Tibial nerve (tissue), 3 donors: ENCODE data around the gene TSHZ3.

Source experiments
- POLR2A ChIP-seq, 2 donors: fragments of 450-650 bp; IDR thresholded peaks; one replicate each; pipeline ENCODE4 v1.6.1; 2017; ENCODE audit warnings: antibody characterized with exemption in 2 of 2, mild to moderate bottlenecking in 2 of 2, moderate library complexity in 2 of 2
- TF ChIP-seq, protein P1 (sequence below), 5 experiments: fragments of 200-600 bp in 3 of 5; fragments of 450-650 bp in 2 of 5; sonication (generic) in 3 of 5; IDR thresholded peaks; one replicate each; pipeline ENCODE4 v1.5.1; 2016 to 2019; ENCODE audit warnings: antibody characterized with exemption in 5 of 5, mild to moderate bottlenecking in 3 of 5, moderate library complexity in 2 of 5

DNA sequence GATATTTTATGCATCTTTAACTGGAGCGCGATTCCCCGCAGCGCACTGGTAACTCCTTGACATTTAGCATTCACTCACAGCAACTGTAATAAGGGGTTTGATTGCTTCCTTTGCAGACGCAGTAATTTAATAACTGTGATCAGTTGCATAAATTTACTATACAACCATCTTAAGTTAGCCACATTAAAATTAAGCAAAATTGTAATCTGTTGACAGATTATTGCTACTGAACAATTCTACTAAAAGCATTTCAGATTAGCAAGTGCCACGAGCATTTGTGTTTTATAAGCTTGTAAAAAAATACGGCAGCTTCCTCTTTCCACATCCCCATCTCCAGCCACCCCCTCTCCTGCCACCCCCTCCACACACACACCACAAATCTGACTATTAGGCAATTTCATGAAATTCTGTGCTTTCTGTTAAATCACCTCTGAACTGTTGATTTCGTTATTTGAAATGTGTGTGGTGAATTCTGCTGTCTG, 44.4 kb downstream of the TSHZ3 start:
- TF ChIP-seq, protein P1, sequence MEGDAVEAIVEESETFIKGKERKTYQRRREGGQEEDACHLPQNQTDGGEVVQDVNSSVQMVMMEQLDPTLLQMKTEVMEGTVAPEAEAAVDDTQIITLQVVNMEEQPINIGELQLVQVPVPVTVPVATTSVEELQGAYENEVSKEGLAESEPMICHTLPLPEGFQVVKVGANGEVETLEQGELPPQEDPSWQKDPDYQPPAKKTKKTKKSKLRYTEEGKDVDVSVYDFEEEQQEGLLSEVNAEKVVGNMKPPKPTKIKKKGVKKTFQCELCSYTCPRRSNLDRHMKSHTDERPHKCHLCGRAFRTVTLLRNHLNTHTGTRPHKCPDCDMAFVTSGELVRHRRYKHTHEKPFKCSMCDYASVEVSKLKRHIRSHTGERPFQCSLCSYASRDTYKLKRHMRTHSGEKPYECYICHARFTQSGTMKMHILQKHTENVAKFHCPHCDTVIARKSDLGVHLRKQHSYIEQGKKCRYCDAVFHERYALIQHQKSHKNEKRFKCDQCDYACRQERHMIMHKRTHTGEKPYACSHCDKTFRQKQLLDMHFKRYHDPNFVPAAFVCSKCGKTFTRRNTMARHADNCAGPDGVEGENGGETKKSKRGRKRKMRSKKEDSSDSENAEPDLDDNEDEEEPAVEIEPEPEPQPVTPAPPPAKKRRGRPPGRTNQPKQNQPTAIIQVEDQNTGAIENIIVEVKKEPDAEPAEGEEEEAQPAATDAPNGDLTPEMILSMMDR (IDR thresholded peaks at IDR 0.05), result no peak
- TF ChIP-seq POLR2A (IDR thresholded peaks at IDR 0.05), result no peak
